IPS-18a (cell line): ENCODE results near the gene TMEM205.
"Not testable (repeated sequence)": the region's sequence is repeated elsewhere in the genome, so short reads cannot be mapped to it uniquely, and the experiment has no call there.

Source experiments
- H3K27ac ChIP-seq: one replicate; pipeline ENCODE4 v1.5.1; 2013; ENCODE audit warnings: low read length
- H3K27me3 ChIP-seq: one replicate; pipeline ENCODE4 v1.6.1; 2013; ENCODE audit warnings: mild to moderate bottlenecking, low read length; ENCODE audit not compliant: control insufficient read depth, insufficient read depth
- H3K36me3 ChIP-seq: one replicate; pipeline ENCODE4 v1.6.1; 2013; ENCODE audit warnings: low read depth, low read length; ENCODE audit not compliant: control insufficient read depth
- H3K4me1 ChIP-seq: one replicate; pipeline ENCODE4 v1.6.1; 2013; ENCODE audit warnings: low read depth, low read length; ENCODE audit not compliant: control insufficient read depth
- H3K4me3 ChIP-seq: one replicate; pipeline ENCODE4 v1.5.1; 2013; ENCODE audit warnings: low read length
- H3K9ac ChIP-seq: one replicate; pipeline ENCODE4 v1.6.1; 2013; ENCODE audit warnings: mild to moderate bottlenecking, low read length, moderate library complexity
- H3K9me3 ChIP-seq: one replicate; pipeline ENCODE4 v1.6.1; 2013; ENCODE audit warnings: low read depth, low read length; ENCODE audit not compliant: control insufficient read depth

TMEM205 gene

DNA sequence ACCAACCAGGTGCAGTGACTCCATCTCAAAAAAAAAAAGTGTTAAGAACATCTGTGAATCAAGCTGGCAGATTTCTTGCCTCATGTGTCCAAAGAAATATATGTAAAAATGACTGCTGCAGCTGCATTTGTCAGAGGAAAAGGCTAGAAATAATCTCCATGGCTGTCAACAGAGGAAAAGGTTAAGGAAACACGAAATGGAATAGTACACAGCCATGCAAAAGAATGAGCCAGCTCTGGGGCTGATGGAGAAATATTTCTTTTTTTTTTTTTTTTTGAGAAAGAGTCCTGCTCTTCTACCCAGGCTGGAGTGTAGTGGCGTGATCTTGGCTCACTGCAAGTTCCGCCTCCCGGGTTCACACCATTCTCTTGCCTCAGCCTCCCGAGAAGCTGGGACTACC is 13.2 kb downstream of the TMEM205 start:
- H3K9ac ChIP-seq, result no peak overlapping the region
- no peaks in the 10 kb centered on the region for H3K4me1 ChIP-seq
- no peak overlapping the region for H3K27ac ChIP-seq
- H3K36me3 ChIP-seq, result peaks cover 9% of the 10 kb centered on the region
- H3K27me3 ChIP-seq, result no peaks in the 10 kb centered on the region
- H3K4me3 ChIP-seq, result no peak overlapping the region
- H3K9me3 ChIP-seq, result no peaks in the 10 kb centered on the region

DNA sequence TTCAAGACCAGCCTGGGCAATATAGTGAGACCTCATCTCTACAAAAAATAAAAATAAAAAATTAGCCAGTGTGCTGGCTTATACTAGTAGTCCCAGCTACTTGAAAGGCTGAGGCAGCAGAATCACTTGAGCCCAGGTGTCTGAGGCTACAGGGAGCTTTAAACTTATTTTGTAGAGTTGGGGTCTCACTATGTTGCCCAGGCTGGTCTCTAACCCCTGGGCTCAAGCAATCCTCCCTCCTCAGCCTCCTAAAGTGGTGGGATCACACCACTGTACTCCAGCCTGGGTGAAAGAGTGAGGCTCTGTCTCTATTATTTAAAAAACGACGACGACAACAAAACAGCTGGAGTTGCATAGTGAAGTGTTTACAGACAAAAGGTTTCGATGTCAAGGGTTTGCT is 14.6 kb downstream of the TMEM205 start:
- no peak overlapping the region for H3K27ac ChIP-seq
- H3K4me3 ChIP-seq, result no peak overlapping the region
- no peaks in the 10 kb centered on the region for H3K9me3 ChIP-seq
- H3K36me3 ChIP-seq, result peaks cover 9% of the 10 kb centered on the region
- no peaks in the 10 kb centered on the region for H3K4me1 ChIP-seq
- no peaks in the 10 kb centered on the region for H3K27me3 ChIP-seq
- no peak overlapping the region for H3K9ac ChIP-seq

DNA sequence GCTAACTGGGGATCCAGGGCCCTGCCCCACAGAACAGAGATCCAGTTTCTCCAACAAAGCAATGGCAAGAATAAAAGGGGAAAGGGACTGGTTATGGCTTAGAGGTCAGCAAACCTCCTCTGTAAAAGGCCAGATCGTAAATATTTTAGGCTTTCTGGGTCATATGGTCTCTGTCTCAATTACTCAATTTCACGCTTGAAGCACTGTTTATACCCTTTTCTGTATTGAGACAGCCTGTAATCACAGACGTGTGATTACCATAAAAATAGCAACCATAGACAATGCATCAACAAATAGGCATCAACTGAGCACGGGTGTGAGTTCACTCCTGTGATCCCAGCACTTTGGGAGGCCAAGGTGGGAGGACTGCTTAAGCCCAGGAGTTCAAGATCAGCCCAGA is 15.9 kb downstream of the TMEM205 start:
- Histone ChIP-seq H3K27ac (no peak overlapping the region), H3K9ac (no peak overlapping the region), H3K4me1 (no peaks in the 10 kb centered on the region), H3K27me3 (no peaks in the 10 kb centered on the region), H3K9me3 (no peaks in the 10 kb centered on the region), H3K4me3 (no peak overlapping the region), H3K36me3 (peaks cover 6% of the 10 kb centered on the region)

DNA sequence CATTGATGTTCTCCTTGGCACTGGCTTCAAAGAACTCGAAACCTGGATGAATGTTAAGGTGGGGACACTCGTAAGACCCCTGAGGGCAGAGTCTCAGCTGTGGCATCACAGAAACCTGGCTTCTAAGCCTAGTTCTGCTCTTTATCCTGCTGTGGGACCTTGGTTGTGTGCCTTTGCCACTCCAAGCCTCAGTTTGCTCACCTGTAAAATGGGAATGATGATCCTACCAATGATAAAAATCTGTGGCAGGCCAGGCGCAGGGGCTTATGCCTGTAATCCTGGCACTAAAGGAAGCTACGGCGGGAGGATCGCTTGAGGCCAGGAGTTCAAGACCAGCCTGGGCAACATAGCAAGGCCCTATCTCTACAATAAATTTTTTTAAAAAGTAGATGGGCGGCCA is 20.5 kb downstream of the TMEM205 start:
- peaks cover 5% of the 10 kb centered on the region for H3K4me1 ChIP-seq
- no peaks in the 10 kb centered on the region for H3K36me3 ChIP-seq
- no peak overlapping the region for H3K27ac ChIP-seq
- no peaks in the 10 kb centered on the region for H3K9me3 ChIP-seq
- H3K4me3 ChIP-seq, result no peak overlapping the region
- H3K27me3 ChIP-seq, result no peaks in the 10 kb centered on the region
- H3K9ac ChIP-seq, result no peak overlapping the region

DNA sequence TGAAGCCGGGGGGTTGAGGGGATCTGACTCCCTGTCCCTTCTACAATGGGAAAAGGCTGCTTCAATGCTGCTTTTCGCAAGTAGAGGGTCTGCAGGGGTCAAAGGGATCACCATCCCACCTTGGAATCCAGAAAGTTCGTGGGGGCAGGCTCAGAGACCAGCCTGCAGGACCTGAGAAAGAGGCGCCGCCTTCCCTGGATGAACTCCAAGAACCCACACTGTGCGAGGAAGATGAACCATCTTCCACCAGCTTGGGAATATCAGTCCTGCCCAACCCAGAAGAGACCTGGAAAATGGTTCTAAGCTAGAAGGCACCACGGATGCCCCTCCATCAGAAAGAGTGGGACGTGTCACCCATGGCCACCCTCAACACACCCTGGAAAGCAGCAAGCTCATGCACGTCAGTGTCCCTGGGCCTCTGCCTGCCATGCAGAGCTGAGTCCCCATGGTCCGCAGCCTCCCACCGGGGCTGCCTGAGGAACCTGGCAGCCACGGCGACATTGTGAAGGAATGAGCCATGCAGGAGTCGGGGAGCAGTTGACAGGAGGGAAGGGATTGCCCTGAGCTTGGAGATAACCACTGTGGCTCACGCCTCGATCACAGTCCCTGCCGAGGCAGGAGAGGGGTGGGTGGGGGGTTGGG is 21.2 kb downstream of the TMEM205 start:
- Histone ChIP-seq H3K36me3 (no peaks in the 10 kb centered on the region), H3K27ac (no peak overlapping the region), H3K4me1 (peaks cover 5% of the 10 kb centered on the region), H3K9ac (no peak overlapping the region), H3K4me3 (no peak overlapping the region), H3K27me3 (no peaks in the 10 kb centered on the region), H3K9me3 (no peaks in the 10 kb centered on the region)

DNA sequence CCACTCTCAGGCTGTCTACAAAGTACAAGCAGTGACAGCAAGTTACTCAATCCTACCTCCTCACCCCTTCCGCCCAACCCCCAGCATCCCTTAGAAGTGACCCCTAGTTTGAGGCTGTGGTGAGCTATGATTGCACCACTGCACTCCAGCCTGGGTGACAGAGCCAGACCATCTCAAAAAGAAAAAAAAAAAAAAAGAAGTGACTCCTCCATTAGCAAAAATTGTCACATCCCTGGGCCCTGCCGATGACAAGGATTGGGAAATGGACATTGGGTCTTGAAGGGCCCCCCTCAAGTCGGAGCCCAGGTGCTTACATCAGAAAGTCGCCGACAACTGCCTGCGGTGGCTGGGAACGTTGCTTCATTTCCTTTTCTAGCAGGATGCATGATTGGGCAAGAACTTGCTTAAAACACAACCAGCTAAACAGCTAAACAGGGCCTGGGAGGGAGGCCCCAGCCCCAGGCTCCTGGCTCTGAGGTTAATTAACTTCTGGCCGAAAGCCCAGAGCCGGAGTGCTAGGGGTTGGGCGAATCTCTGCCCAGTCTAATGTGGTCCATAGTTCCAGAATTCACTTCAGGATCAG is 21.9 kb downstream of the TMEM205 start:
- Histone ChIP-seq H3K36me3 (no peaks in the 10 kb centered on the region), H3K27ac (no peak overlapping the region), H3K4me3 (no peak overlapping the region), H3K27me3 (no peaks in the 10 kb centered on the region), H3K4me1 (peaks cover 5% of the 10 kb centered on the region), H3K9me3 (no peaks in the 10 kb centered on the region), H3K9ac (no peak overlapping the region)

DNA sequence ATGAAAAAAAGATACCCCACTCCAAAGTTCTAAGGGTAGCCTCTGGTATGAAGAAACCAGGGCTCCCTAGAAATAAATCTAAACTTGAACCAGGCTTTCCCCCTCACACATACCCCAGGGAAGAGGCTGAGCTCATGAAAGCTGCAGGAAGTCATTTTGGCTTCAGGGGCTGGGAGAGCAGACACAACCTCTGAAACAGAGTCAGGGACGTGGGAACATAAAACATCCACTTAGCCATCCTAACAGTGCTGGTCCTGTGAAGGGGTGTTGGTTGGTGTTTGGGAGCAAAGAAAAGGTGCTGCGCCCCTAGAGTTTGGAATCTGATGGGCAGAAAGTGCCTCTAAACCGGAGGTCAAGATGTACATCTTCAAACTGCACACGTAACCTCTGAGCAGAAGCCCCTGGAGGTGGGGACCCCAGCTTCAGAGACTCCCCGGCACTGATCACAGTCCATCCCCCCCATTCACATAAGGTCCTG is 22.4 kb downstream of the TMEM205 start:
- Histone ChIP-seq H3K4me3 (no peak overlapping the region), H3K9ac (no peak overlapping the region), H3K27me3 (no peaks in the 10 kb centered on the region), H3K27ac (no peak overlapping the region), H3K4me1 (peaks cover 5% of the 10 kb centered on the region), H3K9me3 (no peaks in the 10 kb centered on the region), H3K36me3 (no peaks in the 10 kb centered on the region)

DNA sequence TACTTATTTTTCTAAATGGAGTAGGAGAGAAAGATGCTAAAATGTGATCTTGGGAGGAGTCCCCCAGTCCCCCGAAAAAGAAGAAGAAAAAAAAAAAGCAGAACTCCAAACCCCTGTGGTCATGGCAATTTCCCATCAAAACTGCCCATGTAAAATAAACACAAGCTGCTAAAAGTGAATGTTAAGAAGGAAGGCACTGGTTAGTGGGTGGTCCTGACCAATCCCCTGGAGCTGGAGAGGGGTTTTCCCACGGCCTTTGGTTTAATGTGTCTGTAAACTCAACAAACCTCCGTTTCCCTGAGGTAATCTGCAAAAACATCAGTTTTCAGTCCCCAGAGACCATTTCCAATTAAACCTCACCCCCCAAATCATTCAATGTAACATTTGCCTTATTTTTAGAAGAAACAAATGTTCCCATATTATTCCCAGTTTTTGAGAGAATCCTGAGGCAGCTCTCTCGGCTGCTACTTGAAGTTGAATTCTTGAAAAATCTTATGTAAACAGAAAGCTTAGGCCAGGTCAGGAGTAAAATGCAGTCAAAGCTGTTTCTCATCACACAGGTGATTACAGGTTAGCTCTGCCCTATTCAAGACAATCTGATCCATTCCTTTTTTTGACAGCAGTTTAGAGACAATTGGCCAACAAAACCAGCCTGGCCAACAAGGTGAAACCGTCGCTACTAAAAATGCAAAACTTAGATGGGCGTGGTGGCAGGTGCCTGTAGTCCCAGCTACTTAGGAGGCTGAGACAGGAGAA is 23.6 kb downstream of the TMEM205 start:
- Histone ChIP-seq H3K4me3 (no peak overlapping the region), H3K9me3 (no peaks in the 10 kb centered on the region), H3K9ac (no peak overlapping the region), H3K4me1 (peaks cover 5% of the 10 kb centered on the region), H3K27me3 (no peaks in the 10 kb centered on the region), H3K36me3 (no peaks in the 10 kb centered on the region), H3K27ac (no peak overlapping the region)

DNA sequence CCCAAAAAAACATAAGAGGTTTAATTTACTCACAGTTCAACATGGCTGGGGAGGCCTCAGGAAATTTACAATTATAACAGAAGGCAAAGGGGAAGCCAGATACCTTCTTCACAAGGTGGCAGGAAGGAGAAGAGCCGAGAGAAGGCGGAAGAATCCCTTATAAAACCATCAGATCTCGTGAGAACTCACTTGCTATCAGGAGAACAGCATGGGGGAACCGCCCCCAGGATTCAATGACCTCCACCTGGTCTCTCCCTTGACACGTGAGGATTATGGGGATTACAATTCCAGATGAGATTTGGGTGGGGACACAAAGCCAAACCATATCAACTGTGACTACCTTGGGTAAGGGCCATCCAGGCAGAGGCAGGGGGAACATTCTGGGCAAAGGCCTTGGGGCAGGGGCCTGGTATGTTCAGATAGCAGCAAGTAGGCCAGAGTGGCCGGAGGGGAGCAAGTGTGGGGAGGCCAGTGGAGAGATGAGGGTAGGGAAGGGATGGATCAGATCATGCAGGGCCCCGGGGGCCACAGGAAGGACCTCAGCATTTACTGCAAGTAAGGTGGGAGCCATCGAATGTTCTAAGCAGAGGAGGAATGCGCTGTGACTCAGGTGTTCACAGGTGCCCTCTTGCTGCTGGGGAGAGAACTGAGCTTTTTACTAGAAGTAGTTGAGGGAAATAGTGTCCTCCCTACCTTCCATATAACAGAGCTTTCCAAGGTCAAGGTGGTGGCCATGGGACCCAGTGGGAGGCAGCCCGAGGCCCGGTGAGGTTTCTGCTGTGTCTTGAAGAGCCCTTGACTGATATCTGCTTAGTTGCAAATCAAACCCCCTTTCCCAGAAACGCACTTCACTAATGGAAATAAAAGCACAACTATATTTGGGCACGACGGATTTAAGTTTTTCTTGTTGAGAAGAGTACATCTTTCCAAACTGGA is 24.6 kb downstream of the TMEM205 start:
- H3K27me3 ChIP-seq, result no peaks in the 10 kb centered on the region
- H3K9ac ChIP-seq, result no peak overlapping the region
- no peak overlapping the region for H3K4me3 ChIP-seq
- H3K9me3 ChIP-seq, result no peaks in the 10 kb centered on the region
- H3K27ac ChIP-seq, result no peak overlapping the region
- peaks cover 5% of the 10 kb centered on the region for H3K4me1 ChIP-seq
- no peaks in the 10 kb centered on the region for H3K36me3 ChIP-seq

DNA sequence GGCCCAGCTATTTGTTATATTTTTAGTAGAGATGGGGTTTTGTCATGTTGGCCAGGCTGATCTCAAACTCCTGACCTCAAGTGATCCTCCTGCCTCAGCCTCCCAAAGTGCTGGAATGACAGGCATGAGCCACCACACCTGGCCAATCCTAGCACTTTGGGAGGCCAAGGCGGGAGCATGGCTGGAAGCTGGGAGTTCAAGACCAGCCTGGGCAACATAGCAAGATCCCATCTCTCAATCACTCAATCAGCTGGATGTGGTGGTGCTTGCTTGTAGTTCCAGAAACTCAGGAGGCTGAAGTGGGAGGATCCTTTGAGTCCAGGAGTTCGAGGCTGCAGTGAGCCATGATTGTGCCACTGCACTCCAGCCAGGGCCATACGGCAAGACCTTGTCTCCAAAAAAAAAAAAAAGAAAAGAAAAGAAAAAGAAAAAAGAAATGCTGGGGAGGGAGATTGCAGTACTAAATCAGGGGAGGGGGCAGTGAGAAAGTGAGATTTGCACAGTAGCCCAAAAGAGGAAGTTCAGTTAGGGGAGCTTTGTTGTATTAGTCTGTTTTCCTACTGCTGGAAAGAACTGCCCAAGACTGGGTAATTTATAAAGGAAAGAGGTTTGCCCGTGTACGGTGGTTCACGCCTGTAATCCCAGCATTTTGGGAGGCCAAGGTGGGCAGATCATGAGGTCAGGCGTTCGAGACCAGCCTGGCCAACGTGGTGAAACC is 25.6 kb downstream of the TMEM205 start:
- not testable (repeated sequence) for H3K9me3 ChIP-seq, H3K4me3 ChIP-seq, H3K9ac ChIP-seq, H3K27ac ChIP-seq, H3K27me3 ChIP-seq, H3K4me1 ChIP-seq, H3K36me3 ChIP-seq

DNA sequence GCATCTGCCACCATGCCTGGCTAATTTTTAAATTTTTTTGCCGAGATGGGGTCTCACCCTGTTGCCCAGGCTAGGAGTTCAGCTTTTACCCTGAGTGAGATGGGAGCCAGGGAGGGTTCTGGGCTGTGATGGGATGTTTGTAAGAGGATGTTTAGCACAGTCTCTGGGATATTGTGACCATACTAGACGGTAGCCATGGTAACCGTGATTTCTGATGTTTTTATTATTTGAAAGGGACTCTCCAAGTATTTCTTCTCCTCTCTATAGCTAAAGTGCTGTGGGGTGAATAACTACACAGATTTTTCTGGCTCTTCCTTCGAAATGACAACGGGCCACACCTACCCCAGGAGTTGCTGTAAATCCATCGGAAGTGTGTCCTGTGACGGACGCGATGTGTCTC is 39.7 kb downstream of the TMEM205 start:
- Histone ChIP-seq H3K9me3 (no peaks in the 10 kb centered on the region), H3K9ac (no peak overlapping the region), H3K4me1 (no peaks in the 10 kb centered on the region), H3K36me3 (no peaks in the 10 kb centered on the region), H3K4me3 (no peak overlapping the region), H3K27ac (no peak overlapping the region), H3K27me3 (no peaks in the 10 kb centered on the region)
